Measurements from ENCODE around the gene IL1A.

IL1A gene

DNA sequence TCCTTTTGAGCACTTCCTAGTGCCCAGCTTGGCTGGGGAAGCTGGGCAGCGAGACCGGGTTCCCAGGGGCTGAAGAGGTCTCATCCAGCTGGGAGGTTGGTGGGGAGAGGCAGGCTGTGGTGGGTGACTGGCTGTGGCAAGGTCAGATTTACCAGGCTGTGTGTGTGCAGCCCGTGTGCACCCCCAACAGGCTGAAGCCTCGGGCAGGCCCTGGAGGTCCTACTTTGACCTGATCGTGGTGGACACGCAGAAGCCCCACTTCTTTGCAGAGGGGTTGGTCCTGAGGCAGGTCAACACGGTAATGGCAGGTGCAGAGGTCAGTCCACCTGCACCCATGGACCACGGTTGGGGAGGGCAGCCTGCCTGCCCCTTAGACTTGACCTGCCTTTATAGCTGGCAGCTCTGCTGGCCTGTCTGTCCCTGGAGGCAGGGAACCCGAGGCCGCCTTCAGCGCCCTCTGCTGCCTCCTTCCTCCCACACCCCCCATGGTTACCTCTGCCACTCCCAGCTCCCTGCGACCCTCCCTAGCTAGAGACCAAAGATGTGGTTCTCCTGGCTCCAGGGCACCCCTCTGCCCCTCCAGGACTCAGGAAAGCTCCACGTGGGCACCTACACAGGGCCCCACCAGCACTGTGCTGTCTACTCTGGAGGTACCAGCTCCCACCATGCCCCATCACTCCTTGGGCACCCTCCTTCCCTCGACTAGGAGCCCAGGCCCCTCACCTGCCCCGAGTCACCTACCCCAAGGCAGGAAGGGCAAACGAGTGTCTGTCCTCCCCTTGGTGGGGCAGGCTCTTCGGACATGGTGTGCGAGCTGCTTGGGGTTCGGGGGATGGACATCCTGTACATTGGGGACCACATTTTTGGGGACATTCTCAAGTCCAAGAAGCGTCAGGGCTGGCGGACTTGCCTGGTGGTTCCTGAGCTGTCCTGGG lies 59.4 kb downstream of the IL1A start:
- no peak for DNase-seq

DNA sequence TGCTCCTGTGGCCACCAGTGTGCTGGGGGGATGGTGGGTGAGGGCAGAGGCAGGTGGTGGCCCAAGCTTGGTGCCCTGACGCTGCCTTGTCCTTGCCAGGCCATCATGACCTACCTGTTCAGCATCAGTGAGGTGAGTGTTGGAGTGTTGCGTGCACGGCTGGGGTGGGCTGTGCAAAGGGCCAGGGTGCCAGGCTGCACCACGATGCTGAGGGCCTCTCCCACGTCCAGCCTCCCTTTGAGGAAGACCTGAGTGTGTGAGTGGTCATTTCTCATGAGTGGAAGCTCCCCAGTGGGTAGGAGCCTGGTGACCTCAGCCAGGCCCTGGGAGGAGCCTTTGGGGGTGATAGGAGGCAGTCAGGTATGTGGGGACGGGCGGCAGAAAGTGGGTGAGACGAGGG lies 60.3 kb downstream of the IL1A start:
- no peak for DNase-seq
